ENCODE measurements around the gene SCN3B. TPM values are rescaled to one million over a fixed set of nuclear protein-coding genes. Genes with fewer than 3 reads are reported as not detected.

The SCN3B gene
- total RNA-seq, 4 donors from 2014 or later: 0.20 to 1.1 (median 0.58) TPM

DNA sequence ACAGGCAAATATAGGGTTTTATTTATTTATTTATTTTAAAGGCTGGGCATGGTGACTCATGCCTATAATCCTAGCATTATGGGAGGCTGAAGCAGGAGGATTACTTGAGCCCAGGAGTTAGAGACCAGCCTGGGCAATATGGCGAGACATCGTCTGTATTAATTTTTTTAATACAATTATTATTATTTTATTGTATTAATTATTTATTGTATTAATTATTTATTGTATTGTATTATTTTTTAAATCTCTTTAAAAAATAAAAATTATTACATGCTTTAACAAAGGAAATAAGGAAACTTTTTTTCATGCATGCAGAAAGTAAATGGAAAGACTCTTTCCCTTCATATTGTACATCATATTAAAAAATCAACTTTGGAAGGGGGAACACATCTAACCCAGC is 3.5 kb downstream of the SCN3B start:
- intact Hi-C loops (cut with DNase I; ENCODE audit: low total_unique reads): no loop called here
- H3K27ac ChIP-seq: no peak overlapping the region
- 93 to 97% methylated on average over 2 of the region's 2 CpGs for WGBS, 2 donors (ENCODE audit: low coverage in 1 of 2)
- peaks cover 57% of the 10 kb centered on the region for H3K27me3 ChIP-seq
- TF ChIP-seq POLR2AphosphoS5 (IDR thresholded peaks at IDR 0.05) (no peak), EP300 (IDR thresholded peaks at IDR 0.05; ENCODE audit: low read depth) (no peak), CTCF (IDR thresholded peaks at IDR 0.05) (no peak)
- no peak for DNase-seq
- in situ Hi-C loops (cut with MboI; ENCODE audit: low pct_ligation_motif_present in 1 of 4, low pct_unique_long_range_greater_than_20kb in 1 of 4, low sequenced_read_pairs in 3 of 4): no loop called here
- H3K4me3 ChIP-seq: no peak overlapping the region
- H3K9me3 ChIP-seq: no peaks in the 10 kb centered on the region
- H3K36me3 ChIP-seq: no peaks in the 10 kb centered on the region
- H3K4me1 ChIP-seq: peaks cover 0 to 19% (median 15%) of the 10 kb centered on the region in 4 donors

- no peak overlapping the region for H3K27ac ChIP-seq
- TF ChIP-seq CTCF (IDR thresholded peaks at IDR 0.05) (no peak), POLR2A (IDR thresholded peaks at IDR 0.05) (no peak), POLR2AphosphoS5 (IDR thresholded peaks at IDR 0.05) (no peak), EP300 (IDR thresholded peaks at IDR 0.05; ENCODE audit: low read depth) (no peak)
- intact Hi-C loops (cut with DNase I; ENCODE audit: low total_unique reads): no loop called here
- H3K27me3 ChIP-seq: peaks cover 13% of the 10 kb centered on the region
- no peaks in the 10 kb centered on the region for H3K9me3 ChIP-seq
- no peak for DNase-seq
- no peak overlapping the region for H3K4me3 ChIP-seq
- WGBS, 2 donors (ENCODE audit: low coverage in 1 of 2): 80 to 84% methylated on average over 6 to 12 of the region's 12 CpGs
- no peaks in the 10 kb centered on the region for H3K36me3 ChIP-seq
- no peaks in the 10 kb centered on the region for H3K4me1 ChIP-seq
- in situ Hi-C loops (cut with MboI; ENCODE audit: low pct_ligation_motif_present in 1 of 4, low pct_unique_long_range_greater_than_20kb in 1 of 4, low sequenced_read_pairs in 3 of 4): no loop called here
Observed at GRCh38 chr11:123645286-123645975, 9.0 kb downstream of the SCN3B start.

DNA sequence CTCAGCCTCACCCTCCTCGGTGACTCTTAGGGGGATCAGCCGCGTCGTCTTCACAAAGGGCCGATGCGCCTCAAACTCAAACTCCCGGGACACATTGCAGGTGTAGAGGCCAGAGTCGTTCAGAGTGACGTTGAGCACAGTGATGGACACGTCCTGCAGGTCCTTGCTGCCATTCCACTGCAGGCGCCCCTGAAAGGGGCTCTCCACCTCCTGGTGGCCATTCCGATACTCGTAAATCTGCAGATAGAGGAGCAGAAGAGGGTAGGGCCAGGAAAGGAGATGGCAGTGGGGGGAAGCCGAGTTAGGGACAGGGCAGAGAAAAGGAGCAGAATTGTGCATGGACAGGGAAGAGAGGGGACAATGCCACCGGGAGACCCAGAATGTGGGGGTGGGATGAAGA is 12.0 kb downstream of the SCN3B start:
- no peaks in the 10 kb centered on the region for H3K36me3 ChIP-seq
- peaks cover 4% of the 10 kb centered on the region for H3K27me3 ChIP-seq
- 71 to 92% methylated on average over 4 to 11 of the region's 15 CpGs for WGBS, 2 donors (ENCODE audit: low coverage in 1 of 2)
- in situ Hi-C loops (cut with MboI; ENCODE audit: low pct_ligation_motif_present in 1 of 4, low pct_unique_long_range_greater_than_20kb in 1 of 4, low sequenced_read_pairs in 3 of 4) (no loop called here), intact Hi-C loops (cut with DNase I; ENCODE audit: low total_unique reads) (no loop called here)
- H3K9me3 ChIP-seq: no peaks in the 10 kb centered on the region
- DNase-seq: no peak
- no peak overlapping the region for H3K4me3 ChIP-seq
- no peaks in the 10 kb centered on the region for H3K4me1 ChIP-seq
- no peak overlapping the region for H3K27ac ChIP-seq
- TF ChIP-seq POLR2AphosphoS5 (IDR thresholded peaks at IDR 0.05): no peak
- no peak for TF ChIP-seq POLR2A (IDR thresholded peaks at IDR 0.05)
- no peak for TF ChIP-seq EP300 (IDR thresholded peaks at IDR 0.05; ENCODE audit: low read depth)
- no peak for TF ChIP-seq CTCF (IDR thresholded peaks at IDR 0.05)

DNA sequence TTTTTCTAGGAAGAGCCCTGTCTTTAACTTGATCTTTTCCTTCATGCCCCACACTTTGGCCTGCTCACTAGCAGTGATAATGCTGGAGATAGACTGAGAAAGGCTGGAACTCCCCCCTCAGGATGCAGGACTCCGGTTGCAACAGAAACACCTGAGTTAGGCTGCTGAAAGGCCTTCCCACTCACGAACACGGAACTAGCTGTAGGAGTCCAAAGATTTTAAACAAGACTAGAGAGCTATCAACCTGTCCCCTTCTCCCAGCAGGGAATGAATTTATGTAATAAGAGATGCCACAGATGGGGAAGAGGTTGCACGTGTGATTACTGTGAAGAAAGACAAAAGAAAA is 13.0 kb downstream of the SCN3B start:
- Histone ChIP-seq H3K36me3 (no peaks in the 10 kb centered on the region), H3K4me3 (no peak overlapping the region), H3K27me3 (no peaks in the 10 kb centered on the region), H3K4me1 (no peaks in the 10 kb centered on the region), H3K27ac (no peak overlapping the region), H3K9me3 (no peaks in the 10 kb centered on the region)
- 40 to 79% methylated on average over 1 to 4 of the region's 4 CpGs for WGBS, 2 donors (ENCODE audit: low coverage in 1 of 2)
- no peak for TF ChIP-seq POLR2A (IDR thresholded peaks at IDR 0.05)
- TF ChIP-seq POLR2AphosphoS5 (IDR thresholded peaks at IDR 0.05): no peak
- no peak for TF ChIP-seq CTCF (IDR thresholded peaks at IDR 0.05)
- TF ChIP-seq EP300 (IDR thresholded peaks at IDR 0.05; ENCODE audit: low read depth): no peak
- in situ Hi-C loops (cut with MboI; ENCODE audit: low pct_ligation_motif_present in 1 of 4, low pct_unique_long_range_greater_than_20kb in 1 of 4, low sequenced_read_pairs in 3 of 4): no loop called here
- intact Hi-C loops (cut with DNase I; ENCODE audit: low total_unique reads): no loop called here
- no peak for DNase-seq
